HUES64 (cell line): ENCODE measurements around the gene RNPEP. TPM values are rescaled to one million over a fixed set of nuclear protein-coding genes. Genes with fewer than 3 reads are reported as not detected.
"Not testable (repeated sequence)": the region's sequence is repeated elsewhere in the genome, so short reads cannot be mapped to it uniquely, and the experiment has no call there.

Experiments
- H3K27ac ChIP-seq: 2 replicates; pipeline ENCODE4 v1.7.0; 2013; ENCODE audit warnings: low read depth, low read length, inconsistent platforms
- H3K27me3 ChIP-seq: 2 replicates; pipeline ENCODE4 v1.6.1; 2013; ENCODE audit warnings: mild to moderate bottlenecking, low read length; ENCODE audit not compliant: insufficient read depth
- H3K36me3 ChIP-seq: 2 replicates; pipeline ENCODE4 v1.6.1; 2013; ENCODE audit warnings: mild to moderate bottlenecking, low read length; ENCODE audit not compliant: insufficient read depth
- H3K4me1 ChIP-seq: 2 replicates; pipeline ENCODE4 v1.6.1; 2013; ENCODE audit warnings: mild to moderate bottlenecking, low read length, moderate library complexity; ENCODE audit not compliant: insufficient read depth
- H3K4me3 ChIP-seq: 2 replicates; pipeline ENCODE4 v1.5.1; 2013; ENCODE audit warnings: mild to moderate bottlenecking, low read length, moderate library complexity
- H3K9ac ChIP-seq: 2 replicates; pipeline ENCODE4 v1.6.1; 2013; ENCODE audit warnings: mild to moderate bottlenecking, low read depth, low read length
- H3K9me3 ChIP-seq: 2 replicates; pipeline ENCODE4 v1.6.1; 2013; ENCODE audit warnings: low read depth, low read length; ENCODE audit not compliant: insufficient read depth
- WGBS: fragments of 150-250, 120-280 bp; methylation state at CpG from one replicate; pipeline ENCODE4 v1.1.7; 2013; ENCODE audit warnings: missing lambda C conversion rate; 5-methylcytosine and 5-hydroxymethylcytosine counted together
- polyA plus RNA-seq, 2 experiments: library from polyadenylated mRNA; stranded (reverse); fragments of 50-300 nt; gene quantifications; one replicate each; pipeline ENCODE4 v1.2.3, GENCODE V29; 2013

Gene RNPEP, protein sequence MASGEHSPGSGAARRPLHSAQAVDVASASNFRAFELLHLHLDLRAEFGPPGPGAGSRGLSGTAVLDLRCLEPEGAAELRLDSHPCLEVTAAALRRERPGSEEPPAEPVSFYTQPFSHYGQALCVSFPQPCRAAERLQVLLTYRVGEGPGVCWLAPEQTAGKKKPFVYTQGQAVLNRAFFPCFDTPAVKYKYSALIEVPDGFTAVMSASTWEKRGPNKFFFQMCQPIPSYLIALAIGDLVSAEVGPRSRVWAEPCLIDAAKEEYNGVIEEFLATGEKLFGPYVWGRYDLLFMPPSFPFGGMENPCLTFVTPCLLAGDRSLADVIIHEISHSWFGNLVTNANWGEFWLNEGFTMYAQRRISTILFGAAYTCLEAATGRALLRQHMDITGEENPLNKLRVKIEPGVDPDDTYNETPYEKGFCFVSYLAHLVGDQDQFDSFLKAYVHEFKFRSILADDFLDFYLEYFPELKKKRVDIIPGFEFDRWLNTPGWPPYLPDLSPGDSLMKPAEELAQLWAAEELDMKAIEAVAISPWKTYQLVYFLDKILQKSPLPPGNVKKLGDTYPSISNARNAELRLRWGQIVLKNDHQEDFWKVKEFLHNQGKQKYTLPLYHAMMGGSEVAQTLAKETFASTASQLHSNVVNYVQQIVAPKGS
- polyA plus RNA-seq (2013, experiment 1 of 2) = 31.1 TPM
- 37.5 TPM for polyA plus RNA-seq (2013, experiment 2 of 2)

DNA sequence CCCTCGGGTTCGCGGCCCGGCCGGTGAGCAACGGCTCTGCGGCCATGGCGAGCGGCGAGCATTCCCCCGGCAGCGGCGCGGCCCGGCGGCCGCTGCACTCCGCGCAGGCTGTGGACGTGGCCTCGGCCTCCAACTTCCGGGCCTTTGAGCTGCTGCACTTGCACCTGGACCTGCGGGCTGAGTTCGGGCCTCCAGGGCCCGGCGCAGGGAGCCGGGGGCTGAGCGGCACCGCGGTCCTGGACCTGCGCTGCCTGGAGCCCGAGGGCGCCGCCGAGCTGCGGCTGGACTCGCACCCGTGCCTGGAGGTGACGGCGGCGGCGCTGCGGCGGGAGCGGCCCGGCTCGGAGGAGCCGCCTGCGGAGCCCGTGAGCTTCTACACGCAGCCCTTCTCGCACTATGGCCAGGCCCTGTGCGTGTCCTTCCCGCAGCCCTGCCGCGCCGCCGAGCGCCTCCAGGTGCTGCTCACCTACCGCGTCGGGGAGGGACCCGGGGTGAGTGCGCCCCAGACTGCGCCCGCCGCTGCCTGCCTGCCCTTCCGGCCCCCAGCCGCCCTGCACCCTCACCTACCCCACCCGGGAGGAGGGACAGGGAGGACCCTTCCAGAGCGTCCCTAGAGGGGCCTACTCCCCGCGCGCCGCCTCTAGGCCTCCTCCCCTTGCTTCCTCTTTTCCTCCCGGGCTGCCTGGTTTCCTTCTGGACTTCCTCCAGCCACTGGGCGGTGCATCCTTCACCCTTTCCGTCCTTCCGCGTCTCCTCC, at the start of gene RNPEP:
Gene RNPEP, plus strand, starts transcription at position 26 of the 757 bp plus-strand sequence. Its CDS starts 19 bp downstream, at position 45.
- WGBS = under 1% methylated on average over 80 of the region's 80 CpGs
- Histone ChIP-seq H3K4me1 (0 out of 2 replicates have a peak, but pooled peaks cover 5% of the 10 kb centered on the region), H3K27ac (no peak within 1 kb of the TSS; the same call in 1 of the 2 replicates), H3K9me3 (no peaks in the 10 kb centered on the region), H3K9ac (peak within 1 kb of the TSS; percentile 80), H3K36me3 (no peaks in the 10 kb centered on the region), H3K27me3 (peaks cover 6% of the 10 kb centered on the region), H3K4me3 (peak within 1 kb of the TSS; percentile 73)

DNA sequence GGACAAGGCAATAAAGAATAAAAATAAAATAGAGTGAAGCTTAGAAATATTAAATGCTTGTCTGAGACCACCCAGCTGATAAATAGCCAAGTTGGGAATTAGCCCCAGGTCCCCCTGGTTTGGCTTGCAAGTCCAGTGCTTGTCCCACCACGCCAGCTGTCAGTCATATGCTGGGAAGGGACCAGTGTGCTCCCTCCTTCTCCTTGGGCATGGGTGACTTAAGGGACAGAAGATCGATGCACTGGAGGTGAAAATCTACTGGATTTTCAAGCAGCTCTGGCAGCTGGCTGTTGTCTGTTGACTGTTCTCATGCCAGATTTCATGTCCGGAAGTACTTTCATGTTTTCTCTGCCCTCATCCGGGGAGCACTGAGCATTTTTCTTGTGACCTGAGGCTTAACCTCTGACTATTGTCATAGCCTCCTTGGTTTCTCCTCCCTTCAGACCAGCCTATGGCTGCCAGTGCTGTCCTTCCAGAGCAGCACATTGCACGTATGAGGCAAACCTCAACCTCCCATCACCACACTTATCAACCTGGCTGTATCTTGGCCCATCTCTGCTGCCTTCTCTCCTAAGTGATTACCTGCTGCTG, 48.5 kb upstream of the RNPEP start:
- H3K36me3 ChIP-seq = no peaks in the 10 kb centered on the region
- no peaks in the 10 kb centered on the region for H3K9me3 ChIP-seq
- H3K9ac ChIP-seq = no peak overlapping the region
- no peaks in the 10 kb centered on the region for H3K4me1 ChIP-seq
- 80% methylated on average over 5 of the region's 5 CpGs for WGBS
- H3K27me3 ChIP-seq = no peaks in the 10 kb centered on the region
- H3K27ac ChIP-seq = no peak overlapping the region
- no peak overlapping the region for H3K4me3 ChIP-seq

- Histone ChIP-seq H3K4me1 (peaks cover 4% of the 10 kb centered on the region; the same call in 1 of the 2 replicates), H3K27ac (no peak overlapping the region), H3K4me3 (no peak overlapping the region), H3K9ac (no peak overlapping the region), H3K27me3 (no peaks in the 10 kb centered on the region), H3K36me3 (no peaks in the 10 kb centered on the region), H3K9me3 (no peaks in the 10 kb centered on the region)
- 87% methylated on average over 5 of the region's 5 CpGs for WGBS
Measured at GRCh38 chr1:201937624-201938213, 44.7 kb upstream of the RNPEP start.

DNA sequence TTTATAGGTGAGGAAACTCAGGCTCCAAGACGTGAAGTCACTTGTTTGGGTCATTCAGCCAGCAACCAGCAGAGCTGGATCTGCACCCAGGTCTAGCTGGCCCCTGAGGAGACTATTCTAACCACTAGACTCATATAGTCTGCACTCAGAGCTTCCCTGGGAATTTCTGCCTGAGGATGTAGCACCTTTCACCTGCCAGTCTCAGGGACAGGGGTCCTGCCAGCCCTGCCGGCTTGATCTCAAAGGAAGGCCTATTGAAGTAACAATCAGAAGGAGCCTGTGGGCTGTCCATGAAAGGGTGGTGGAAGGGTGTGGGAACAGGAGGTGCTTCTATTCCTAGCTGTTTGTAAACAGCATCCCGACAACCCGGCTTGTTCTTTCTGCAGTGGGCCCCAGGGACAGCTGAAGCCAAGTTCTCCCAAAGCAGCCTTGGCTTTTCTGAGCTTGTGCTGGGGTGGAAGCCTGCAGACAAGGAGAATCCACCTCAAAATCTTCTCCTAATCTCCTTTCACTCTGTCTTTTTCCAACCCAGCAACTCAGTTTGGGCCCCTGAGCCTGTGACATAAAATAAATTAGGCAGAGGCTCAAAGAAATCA, 43.9 kb upstream of the RNPEP start:
- no peak overlapping the region for H3K9ac ChIP-seq
- no peaks in the 10 kb centered on the region for H3K36me3 ChIP-seq
- H3K4me1 ChIP-seq = peaks cover 4% of the 10 kb centered on the region; the same call in 1 of the 2 replicates
- no peaks in the 10 kb centered on the region for H3K9me3 ChIP-seq
- H3K4me3 ChIP-seq = no peak overlapping the region
- no peaks in the 10 kb centered on the region for H3K27me3 ChIP-seq
- WGBS = 68% methylated on average over 4 of the region's 4 CpGs
- no peak overlapping the region for H3K27ac ChIP-seq

DNA sequence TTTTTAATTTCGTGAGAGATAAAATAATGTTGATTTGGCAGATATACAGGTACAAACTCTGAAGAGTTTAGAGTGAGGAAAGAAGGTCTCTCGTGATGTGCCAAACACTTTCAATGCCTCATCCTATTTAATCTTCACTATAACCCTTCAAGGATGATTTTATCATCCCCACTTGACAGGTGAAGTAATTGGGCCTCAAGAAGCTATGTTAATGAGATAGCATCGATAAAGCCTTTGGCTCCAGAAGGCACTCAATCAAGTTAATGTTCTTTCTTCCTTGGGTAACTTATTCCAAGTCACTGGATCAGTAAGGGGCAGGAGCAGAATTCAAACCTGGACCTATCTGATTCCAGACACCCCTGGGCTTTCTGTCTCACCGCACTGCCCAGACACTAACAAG, 43.3 kb upstream of the RNPEP start:
- Histone ChIP-seq H3K4me1 (peaks cover 4% of the 10 kb centered on the region; the same call in 1 of the 2 replicates), H3K9ac (no peak overlapping the region), H3K4me3 (no peak overlapping the region), H3K36me3 (no peaks in the 10 kb centered on the region), H3K27ac (no peak overlapping the region), H3K27me3 (no peaks in the 10 kb centered on the region), H3K9me3 (no peaks in the 10 kb centered on the region)
- WGBS = 97% methylated on average over 2 of the region's 4 CpGs

GRCh38 chr1:201939574-201939973, 42.9 kb upstream of the RNPEP start:
- Histone ChIP-seq H3K36me3 (no peaks in the 10 kb centered on the region), H3K4me1 (peaks cover 4% of the 10 kb centered on the region; the same call in 1 of the 2 replicates), H3K4me3 (no peak overlapping the region), H3K27ac (no peak overlapping the region), H3K9ac (no peak overlapping the region), H3K9me3 (no peaks in the 10 kb centered on the region), H3K27me3 (no peaks in the 10 kb centered on the region)
- WGBS = 94% methylated on average over 5 of the region's 5 CpGs

DNA sequence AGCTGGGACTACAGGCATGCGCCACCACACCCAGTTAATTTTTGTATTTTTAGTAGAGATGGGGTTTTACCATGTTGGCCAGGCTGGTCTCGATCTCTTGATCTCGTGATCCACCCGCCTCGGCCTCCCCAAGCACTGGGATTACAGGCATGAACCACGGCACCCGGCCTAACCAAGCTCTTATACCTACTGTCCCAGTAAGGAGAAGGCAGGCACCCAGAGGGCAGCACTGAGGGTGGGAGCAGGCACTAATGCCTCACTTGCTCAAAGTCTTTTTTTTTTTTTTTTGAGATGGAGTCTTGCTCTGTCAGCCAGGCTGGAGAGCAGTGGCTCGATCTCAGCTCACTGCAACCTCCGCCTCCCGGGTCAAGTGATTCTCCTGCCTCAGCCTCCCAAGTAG, 42.1 kb upstream of the RNPEP start:
- H3K36me3 ChIP-seq, H3K27me3 ChIP-seq, H3K27ac ChIP-seq, H3K4me1 ChIP-seq, H3K9ac ChIP-seq, H3K9me3 ChIP-seq, H3K4me3 ChIP-seq: not testable (repeated sequence)
- 96% methylated on average over 10 of the region's 10 CpGs for WGBS

DNA sequence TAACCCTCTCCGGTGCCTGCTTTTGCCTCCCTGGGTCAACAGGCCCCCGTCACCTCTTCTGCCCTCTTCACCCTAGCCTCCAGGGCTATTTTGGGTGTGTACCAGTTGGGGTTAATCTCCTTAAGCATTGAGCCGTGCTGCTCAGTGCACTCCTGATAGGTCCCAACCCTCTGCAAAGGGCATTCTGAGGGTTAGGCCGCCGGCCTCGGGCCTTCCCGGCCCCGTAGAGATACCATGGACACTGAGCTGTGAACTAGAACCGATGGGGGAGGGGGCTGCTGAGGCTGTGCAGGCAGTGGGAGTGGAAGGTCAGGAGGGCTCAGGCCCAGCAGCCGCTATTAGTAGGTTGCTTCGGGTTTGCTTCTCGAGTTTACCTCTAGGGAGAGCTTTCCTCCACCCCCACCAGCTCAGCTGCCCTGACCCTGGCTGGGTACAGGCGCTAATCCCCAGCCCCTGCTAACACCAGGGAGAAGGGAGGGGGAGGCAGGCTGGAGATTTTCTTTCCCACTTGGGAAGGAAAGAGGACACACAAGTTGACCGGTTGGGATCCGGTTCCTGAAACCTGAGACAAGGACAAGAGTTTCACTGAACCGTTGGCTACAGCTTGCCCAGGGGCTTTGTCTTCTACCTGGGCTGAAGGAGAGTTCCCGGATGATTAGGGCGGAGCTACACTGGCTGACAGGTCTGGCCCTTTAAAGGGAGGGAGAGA, 40.9 kb upstream of the RNPEP start:
- Histone ChIP-seq H3K9ac (peak overlapping the region; percentile 78), H3K9me3 (no peaks in the 10 kb centered on the region), H3K4me1 (peaks cover 16% of the 10 kb centered on the region), H3K27ac (peak overlapping the region; percentile 93), H3K4me3 (peak overlapping the region; percentile 40), H3K27me3 (peaks cover under 1% of the 10 kb centered on the region), H3K36me3 (no peaks in the 10 kb centered on the region)
- 12% methylated on average over 17 of the region's 18 CpGs for WGBS

GRCh38 chr1:201942129-201942495, 40.3 kb upstream of the RNPEP start:
- Histone ChIP-seq H3K36me3 (no peaks in the 10 kb centered on the region), H3K4me3 (no peak overlapping the region), H3K27ac (peak overlapping the region; percentile 93), H3K9me3 (no peaks in the 10 kb centered on the region), H3K27me3 (peaks cover 6% of the 10 kb centered on the region), H3K9ac (no peak overlapping the region), H3K4me1 (peaks cover 16% of the 10 kb centered on the region)
- 81% methylated on average over 1 of the region's 1 CpG for WGBS

DNA sequence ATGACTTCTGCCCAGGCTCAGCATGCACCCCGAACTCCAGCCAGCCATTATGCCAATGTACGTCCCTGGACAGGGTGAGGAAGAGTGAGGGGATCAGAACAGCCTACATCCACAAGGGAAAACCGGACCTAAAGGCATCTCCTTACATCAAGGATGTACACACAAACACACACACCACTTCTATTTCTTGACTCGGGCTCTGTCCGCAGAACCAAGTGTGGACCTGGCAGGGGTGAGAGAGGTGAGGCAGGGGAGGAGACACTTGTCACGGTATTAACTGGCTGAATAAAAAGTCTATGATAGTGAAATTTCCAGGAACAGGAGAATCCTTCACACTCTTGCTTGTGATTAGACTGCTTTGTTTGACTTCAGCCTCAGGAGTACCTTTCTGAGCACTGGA, 38.4 kb upstream of the RNPEP start:
- no peak overlapping the region for H3K4me3 ChIP-seq
- 90% methylated on average over 6 of the region's 6 CpGs for WGBS

More for the DNA sequence above, 38.4 kb upstream of the RNPEP start:
- H3K9me3 ChIP-seq = no peaks in the 10 kb centered on the region
- H3K36me3 ChIP-seq = no peaks in the 10 kb centered on the region
- H3K27me3 ChIP-seq = peaks cover 20% of the 10 kb centered on the region
- H3K27ac ChIP-seq = no peak overlapping the region
- H3K4me1 ChIP-seq = peaks cover 16% of the 10 kb centered on the region
- H3K9ac ChIP-seq = no peak overlapping the region
